Measurements from ENCODE around the gene KRTAP1-1. TPM values are rescaled to one million over a fixed set of nuclear protein-coding genes. Genes with fewer than 3 reads are reported as not detected.
A peak's percentile ranks its signal among the peaks of the same experiment; 100 is the strongest.
"Not testable (repeated sequence)": the region's sequence is repeated elsewhere in the genome, so short reads cannot be mapped to it uniquely, and the experiment has no call there.

KRTAP1-1 gene
- total RNA-seq, 1 donor from 2014 or later = not detected

- not testable (repeated sequence) for ATAC-seq
These were observed 13.9 kb upstream of the KRTAP1-1 start, which contains the start of gene KRTAP2-2 for GRCh38 chr17:41055130-41055529. Gene KRTAP2-2 (minus strand): TSS chr17:41055230. CDS start chr17:41055211, 19 bp downstream.

DNA sequence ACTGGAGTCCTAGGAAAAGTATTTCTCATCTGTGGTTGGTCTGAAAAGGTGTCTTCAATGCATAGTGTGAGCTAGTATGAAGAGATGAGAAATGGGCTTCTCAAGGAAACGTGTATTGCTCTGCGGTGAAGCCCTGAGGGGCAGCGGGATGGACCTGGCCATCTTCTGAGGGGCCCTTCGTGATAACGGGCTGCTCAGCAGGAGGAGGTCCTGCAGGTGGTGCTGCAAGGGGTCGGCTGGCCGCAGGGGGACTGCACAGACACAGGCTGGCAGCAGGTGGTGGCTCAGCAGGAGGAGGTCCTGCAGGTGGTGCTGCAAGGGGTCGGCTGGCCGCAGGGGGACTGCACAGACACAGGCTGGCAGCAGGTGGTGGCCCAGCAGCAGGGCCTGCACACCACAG lies 13.3 kb upstream of the KRTAP1-1 start:
- ATAC-seq = not testable (repeated sequence)

DNA sequence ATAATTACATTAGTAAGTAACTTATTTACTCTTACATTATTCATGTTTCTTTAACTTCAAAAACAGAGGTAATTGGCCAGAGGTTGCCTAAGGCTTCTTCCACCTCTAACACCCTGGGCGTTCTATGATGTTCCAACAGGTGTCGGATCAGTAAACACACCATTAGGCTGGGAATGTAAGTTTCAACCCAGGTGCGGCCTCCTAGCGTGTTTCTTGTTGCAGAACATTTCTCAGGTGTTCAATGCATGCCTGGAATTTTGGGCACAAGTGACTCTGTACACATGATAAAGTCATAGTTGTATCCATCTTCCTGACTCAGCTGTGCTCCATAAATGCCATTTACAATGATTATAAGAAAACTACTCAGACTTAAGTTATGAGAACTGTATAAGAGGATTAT lies 12.8 kb upstream of the KRTAP1-1 start:
- no peak for ATAC-seq

GRCh38 chr17:41052566-41052965 lies 11.3 kb upstream of the KRTAP1-1 start:
- no peak for ATAC-seq

DNA sequence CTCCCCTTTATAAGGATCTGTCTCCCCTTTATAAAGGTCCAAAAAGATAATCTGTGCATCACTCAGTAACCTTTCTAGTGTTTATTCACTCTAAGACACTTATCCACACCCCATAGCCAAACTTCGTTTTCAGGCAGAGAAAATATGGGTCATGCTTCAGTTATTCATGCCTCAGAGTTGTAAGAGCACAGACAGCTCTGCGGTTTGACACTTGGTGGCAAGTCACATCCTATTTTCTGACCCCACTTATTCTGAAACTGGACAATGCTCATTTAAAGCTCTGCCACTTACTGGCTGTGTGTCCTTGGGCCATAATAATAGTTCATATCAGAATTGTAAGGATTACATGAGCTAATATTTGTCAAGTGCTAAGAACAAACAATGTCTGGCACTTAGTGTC lies 7.9 kb upstream of the KRTAP1-1 start:
- no peak for ATAC-seq

GRCh38 chr17:41048441-41048840 lies 7.2 kb upstream of the KRTAP1-1 start:
- no peak for ATAC-seq

DNA sequence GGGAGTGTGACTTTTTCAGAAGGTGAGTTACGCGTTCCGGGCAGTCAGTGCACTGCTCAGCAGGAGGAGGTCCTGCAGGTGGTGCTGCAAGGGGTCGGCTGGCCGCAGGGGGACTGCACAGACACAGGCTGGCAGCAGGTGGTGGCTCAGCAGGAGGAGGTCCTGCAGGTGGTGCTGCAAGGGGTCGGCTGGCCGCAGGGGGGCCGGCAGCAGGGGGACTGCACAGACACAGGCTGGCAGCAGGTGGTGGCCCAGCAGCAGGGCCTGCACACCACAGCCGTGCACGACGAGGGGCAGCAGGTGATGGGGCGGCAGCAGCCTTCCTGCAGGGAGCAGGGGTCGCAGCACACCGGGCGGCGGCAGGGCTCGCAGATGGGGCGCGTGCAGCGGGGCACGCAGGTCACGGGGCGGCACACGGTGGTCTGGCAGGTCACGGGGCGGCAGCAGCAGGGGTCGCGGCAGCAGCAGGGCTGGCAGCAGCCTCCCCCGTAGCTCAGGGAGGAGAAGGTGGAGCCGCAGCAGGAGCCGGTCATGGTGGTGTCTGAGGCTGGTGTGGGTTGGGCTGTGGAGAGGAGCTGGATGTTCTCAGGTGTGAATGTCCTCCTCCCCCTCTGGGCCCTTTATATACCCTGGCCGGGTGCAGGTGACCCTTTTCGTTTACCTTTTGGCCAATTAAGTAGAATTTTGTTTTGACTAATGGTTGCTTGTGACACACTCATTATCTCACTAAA lies 5.7 kb upstream of the KRTAP1-1 start, which contains the start of gene KRTAP2-1:
Gene KRTAP2-1 (minus strand): TSS at position 582 of the 731 bp plus-strand sequence. CDS start 49 bp downstream, at position 533.
- peak; percentile 10 for ATAC-seq

GRCh38 chr17:41042953-41043352 lies 1.7 kb upstream of the KRTAP1-1 start:
- no peak for ATAC-seq

DNA sequence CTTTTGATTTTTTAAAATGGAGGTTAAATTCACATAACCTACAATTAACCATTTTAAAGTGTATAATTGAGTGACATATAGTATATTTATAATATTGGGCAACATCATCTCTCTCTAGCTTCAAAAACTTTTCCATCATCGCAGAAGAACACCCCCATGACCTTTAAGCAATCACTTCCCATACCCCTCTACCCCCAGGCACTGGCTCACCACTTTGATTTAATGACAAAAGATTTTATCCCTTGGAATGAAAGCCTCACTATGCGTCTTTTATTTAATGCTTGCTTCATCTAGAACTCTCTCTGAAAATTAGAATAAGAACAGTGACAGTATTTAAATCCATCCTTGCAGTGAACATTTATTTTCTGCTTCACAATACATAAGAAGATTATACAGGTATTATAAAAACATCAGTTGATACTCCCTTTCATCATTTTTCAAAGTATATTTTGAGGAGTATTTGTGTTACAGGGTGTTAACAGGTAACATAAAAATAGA lies 3.3 kb downstream of the KRTAP1-1 start:
- ATAC-seq = no peak

DNA sequence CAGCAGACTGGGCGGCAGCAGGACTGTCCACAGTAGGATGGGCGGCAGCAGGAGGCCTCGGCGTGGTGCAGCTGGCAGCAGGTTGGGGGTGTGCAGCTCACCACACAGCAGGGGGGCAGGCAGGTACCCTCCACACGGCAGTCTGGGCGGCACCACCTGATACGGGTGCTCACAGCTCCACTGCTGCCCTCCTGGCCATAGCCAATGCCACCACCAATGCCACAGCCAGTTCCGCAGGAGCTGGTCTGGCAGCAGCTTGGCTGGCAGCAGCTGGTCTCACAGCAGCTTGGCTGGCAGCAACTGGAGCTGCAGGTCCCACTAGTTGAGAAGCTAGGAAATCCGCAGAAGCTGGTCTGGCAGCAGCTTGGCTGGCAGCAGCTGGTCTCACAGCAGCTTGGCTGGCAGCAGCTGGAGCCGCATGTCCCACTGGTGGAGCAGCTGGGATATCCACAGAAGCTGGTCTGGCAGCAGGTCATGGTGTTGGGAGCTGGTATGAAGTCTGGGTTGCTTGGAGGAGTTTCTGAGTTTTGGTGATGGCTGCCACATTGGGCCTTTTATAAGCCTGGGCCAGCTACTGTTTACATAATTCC lies 6.8 kb downstream of the KRTAP1-1 start, which contains the start of gene KRTAP1-3:
Gene KRTAP1-3 (minus strand): TSS at position 529 of the 590 bp plus-strand sequence. CDS start 53 bp downstream, at position 476.
- ATAC-seq = not testable (repeated sequence)

DNA sequence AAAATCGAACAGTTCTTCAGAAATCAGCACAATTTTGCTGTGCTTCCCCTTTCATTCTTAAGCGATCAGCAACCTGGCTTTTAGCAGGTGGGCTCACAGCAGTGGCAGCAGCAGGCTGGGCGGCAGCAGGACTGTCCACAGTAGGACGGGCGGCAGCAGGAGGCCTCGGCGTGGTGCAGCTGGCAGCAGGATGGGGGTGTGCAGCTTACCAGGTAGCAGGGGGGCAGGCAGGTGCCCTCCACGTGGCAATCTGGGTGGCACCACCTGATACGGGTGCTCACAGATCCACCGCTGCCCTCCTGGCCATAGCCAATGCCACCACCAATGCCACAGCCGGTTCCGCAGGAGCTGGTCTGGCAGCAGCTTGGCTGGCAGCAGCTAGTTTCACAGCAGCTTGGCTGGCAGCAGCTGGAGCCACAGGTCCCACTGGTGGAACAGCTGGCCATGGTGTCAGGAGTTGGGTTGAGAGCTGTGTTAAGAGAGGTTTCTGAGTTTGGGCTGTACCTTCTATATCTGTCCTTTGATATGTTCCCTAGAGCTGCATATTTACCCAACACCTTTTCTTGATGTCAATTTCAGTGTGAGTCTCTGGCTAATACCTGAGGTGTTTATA lies 11.5 kb downstream of the KRTAP1-1 start, which contains the start of gene KRTAP1-4:
Gene KRTAP1-4 (minus strand): TSS at position 563 of the 613 bp plus-strand sequence. CDS start 117 bp downstream, at position 446.
- ATAC-seq = no peak

DNA sequence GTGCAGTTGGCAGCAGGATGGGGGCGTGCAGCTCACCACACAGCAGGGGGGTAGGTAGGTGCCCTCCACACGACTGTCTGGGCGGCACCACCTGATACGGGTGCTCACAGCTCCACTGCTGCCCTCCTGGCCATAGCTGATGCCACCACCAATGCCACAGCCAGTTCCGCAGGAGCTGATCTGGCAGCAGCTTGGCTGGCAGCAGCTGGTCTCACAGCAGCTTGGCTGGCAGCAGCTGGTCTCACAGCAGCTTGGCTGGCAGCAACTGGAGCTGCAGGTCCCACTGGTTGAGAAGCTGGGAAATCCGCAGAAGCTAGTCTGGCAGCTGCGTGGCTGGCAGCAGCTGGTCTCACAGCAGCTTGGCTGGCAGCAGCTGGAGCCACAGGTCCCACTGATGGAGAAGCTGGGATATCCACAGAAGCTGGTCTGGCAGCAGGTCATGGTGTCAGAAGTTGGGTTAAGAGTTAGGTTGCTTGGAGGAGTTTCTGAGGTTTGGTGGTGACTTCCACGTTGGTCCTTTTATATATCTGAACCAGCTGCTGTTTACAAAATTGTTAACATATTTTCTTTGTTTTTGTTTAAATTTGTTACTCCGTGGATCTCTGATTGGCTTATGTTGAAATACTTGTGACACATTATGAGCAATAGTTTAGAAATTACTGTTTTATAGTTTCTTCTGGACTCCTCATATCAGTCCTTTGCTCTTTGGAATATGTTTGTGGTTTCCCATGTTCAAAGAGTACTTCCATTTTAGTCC lies 14.4 kb downstream of the KRTAP1-1 start, which contains the start of gene KRTAP1-5:
Gene KRTAP1-5 (minus strand): TSS at position 494 of the 757 bp plus-strand sequence. CDS start 53 bp downstream, at position 441.
- ATAC-seq = peak; percentile 36

DNA sequence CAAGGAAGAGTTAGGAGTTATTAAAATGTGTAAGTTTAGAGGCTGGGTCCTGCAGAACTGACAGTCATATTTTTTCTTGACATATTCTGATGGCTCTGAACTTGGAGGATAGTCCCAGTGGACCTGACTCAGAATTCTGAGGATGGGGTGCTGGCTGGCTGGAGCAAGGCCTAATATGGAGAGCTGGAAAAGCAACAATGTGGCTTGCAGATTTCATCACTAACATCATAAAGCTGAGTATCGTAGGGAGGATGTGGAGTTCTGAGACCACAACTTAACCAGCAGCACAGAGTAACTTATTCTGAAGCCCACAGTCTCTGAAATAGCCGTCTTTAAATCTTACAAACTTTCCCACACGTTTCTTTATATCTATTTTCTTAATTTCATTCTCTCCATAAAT lies 16.6 kb downstream of the KRTAP1-1 start:
- ATAC-seq = no peak

DNA sequence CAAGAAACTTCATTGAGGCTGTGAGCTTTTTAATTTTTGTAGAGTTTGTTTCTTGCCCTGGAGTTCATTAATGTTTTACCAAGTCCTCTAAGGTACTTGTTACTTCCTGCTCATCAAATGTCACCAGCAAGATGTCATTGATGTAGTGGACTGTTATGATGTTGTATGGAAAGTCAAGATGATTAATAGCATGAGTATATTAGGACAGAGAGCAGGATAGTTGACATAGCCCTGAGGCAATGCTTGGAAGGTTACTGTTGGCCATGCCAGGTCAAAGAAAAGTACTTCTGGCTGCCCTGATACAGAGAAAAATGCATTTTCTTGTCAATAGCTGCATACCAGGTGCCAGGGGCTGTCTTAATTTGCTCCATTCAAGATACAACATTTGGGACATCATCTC lies 20.9 kb downstream of the KRTAP1-1 start:
- no peak for ATAC-seq

DNA sequence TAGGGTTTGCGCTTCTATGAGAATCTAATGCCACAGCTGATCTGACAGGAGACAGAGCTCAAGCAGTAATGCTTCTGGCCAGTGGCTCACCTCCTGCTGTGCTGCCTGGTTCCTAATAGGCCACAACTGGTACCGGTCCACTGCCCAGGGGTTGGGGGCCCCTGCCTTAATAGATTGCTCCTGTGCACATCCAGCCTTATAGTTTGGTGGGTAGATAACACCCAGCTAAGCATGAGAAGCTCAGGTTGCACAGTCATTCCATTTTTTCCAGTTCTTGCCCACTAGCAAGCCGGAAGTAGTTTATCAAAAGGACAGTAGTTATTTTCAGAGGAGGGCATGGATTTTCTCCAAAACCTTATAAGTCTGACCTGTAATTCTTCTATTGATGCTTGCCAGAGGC lies 21.8 kb downstream of the KRTAP1-1 start:
- no peak for ATAC-seq

DNA sequence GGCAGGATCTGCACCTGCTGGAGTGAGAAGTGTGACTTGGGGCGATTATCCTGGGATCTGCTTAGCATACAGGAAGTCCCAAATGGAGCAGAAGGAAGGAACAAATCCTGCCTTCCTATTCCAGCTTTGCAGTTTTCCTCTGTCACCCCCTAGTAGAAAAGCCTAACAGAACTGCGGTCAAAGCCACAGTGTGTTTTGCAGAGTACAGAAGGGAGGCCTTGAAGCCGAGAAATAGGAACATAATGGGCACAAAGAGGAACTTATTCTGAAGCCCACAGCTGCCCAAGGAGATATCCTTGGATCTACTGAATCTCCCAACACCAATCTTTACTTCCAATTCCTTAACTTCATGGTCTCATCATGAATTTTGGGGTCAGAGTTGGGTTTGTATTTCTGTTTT lies 22.7 kb downstream of the KRTAP1-1 start:
- no peak for ATAC-seq

DNA sequence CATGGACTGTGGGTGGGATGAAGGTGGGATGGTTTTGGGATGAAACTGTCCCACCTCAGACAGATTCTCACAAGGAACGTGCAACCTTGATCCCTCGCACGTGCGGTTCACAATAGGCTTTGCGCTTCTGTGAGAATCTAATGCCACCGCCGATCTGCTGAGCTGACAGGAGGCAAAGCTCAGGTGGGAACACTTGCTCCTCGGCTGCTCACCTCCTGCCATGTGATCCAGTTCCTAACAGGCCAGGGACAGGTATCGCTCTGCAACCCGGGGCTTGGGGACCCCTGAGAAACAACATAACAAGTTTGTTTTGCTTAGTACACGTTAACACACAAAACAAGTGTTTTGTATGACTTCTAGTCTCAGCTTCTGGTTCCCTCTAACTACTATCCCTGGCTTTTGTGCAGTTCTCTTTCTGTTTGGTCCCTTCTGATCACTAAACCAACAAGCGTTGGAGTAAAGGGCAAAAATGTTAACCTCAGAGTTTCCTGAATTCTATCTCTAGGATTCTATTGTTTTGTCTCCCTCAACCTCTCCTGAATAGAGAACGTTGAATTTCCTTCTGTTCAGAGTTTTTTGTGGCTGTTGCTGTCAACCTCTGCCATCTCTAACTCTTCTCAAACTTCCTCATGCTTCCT lies 24.6 kb downstream of the KRTAP1-1 start:
- no peak for ATAC-seq

GRCh38 chr17:41015454-41015853 lies 25.8 kb downstream of the KRTAP1-1 start:
- ATAC-seq = no peak

GRCh38 chr17:41013606-41014005 lies 27.6 kb downstream of the KRTAP1-1 start:
- no peak for ATAC-seq

DNA sequence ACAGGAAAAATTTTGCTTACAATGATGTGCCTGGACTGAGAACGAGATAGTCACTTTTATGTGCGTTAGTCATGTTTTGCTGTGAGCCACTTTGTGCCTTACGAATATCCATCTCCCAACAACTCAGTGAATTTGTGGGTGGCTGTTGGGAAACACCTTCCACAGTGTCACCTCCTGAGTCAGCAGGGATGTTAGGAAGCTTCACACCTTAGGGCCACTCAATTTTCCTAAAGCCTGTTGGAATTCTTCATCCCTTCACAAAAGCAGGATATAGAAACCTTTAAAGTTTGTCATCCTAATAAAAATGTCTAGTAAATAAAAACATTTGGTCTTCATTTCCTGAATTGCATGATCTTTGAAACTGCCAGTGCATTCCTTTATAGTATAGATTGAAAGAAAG lies 28.1 kb downstream of the KRTAP1-1 start:
- no peak for ATAC-seq

DNA sequence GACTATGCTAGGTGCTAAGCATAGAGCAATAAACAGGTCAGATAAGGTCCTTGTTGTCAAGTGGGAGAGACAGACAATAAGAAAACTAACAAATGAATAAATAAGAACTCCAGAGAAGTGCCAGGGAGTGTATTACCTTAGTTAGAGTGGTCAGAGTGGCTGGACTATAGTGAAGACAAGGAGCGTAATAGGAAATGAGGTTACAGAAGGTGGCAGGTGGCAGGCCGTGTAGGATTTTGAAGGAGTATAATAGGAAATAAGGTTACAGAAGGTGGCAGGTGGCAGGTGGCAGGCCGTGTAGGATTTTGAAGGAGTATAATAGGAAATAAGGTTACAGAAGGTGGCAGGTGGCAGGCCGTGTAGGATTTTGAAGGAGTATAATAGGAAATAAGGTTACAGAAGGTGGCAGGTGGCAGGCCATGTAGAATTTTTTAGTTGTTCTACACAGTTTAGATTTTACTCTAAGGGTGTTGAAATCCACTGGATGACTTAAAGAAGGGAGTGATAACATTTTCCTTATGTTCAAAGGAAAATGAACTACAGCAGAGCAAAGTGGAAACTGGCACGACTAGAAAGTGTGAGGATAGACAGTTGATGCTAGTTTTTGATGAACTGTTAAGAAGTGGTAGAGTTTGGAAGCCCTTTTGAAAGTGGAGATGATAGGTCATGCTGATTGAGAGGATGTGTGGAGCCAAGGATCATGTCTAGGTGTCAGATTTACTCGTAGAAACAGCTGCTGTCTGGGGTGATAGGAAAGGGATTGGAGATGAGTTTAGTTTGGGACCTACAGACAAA lies 28.7 kb downstream of the KRTAP1-1 start:
- ATAC-seq = no peak
